ENCODE results near the gene CALN1. TPM values are rescaled to one million over a fixed set of nuclear protein-coding genes. Genes with fewer than 3 reads are reported as not detected.
A peak's percentile ranks its signal among the peaks of the same experiment; 100 is the strongest.

The CALN1 gene
- total and polyA plus RNA-seq, 2 experiments from 2014 or later: 0.23 to 0.28 TPM

GRCh38 chr7:71883415-71883814 is 528.7 kb downstream of the CALN1 start:
- Histone ChIP-seq H4K20me1 (ENCODE audit: insufficient read depth, poor library complexity, severe bottlenecking) (no peaks in the 10 kb centered on the region), H2AFZ (no peak overlapping the region)

GRCh38 chr7:71871446-71871845 is 540.7 kb downstream of the CALN1 start:
- no peak overlapping the region for H3K4me2 ChIP-seq
- H3K27me3 ChIP-seq: no peaks in the 10 kb centered on the region
- H4K20me1 ChIP-seq (ENCODE audit: insufficient read depth, poor library complexity, severe bottlenecking): no peaks in the 10 kb centered on the region
- H3K4me1 ChIP-seq (ENCODE audit: insufficient read depth): no peaks in the 10 kb centered on the region
- no peaks in the 10 kb centered on the region for H3K9me2 ChIP-seq (replicated peaks; ENCODE audit: insufficient read depth)
- H2AFZ ChIP-seq: no peak overlapping the region
- H3K4me3 ChIP-seq: no peak overlapping the region
- H3K27ac ChIP-seq: no peak overlapping the region
- H3K9me3 ChIP-seq (ENCODE audit: low read depth): no peaks in the 10 kb centered on the region
- DNase-seq (ENCODE audit: low spot score): no peak
- peak; percentile 27 for TF ChIP-seq CTCF (IDR thresholded peaks at IDR 0.05; ENCODE audit: poor library complexity)
- no peak for TF ChIP-seq EZH2phosphoT487 (IDR thresholded peaks at IDR 0.05; ENCODE audit: low read depth, severe bottlenecking, unreplicated experiment)
- no peak for TF ChIP-seq EZH2 (IDR thresholded peaks at IDR 0.05; ENCODE audit: borderline replicate concordance)
- H3K79me2 ChIP-seq: no peaks in the 10 kb centered on the region
- 74% methylated on average over 4 of the region's 4 CpGs for WGBS (ENCODE audit: low lambda C conversion rate, missing lambda C conversion rate)
- no peaks in the 10 kb centered on the region for H3K36me3 ChIP-seq (replicated peaks; ENCODE audit: insufficient read depth, low read depth)

More at GRCh38 chr7:71883415-71883814, 528.7 kb downstream of the CALN1 start:
- H3K4me1 ChIP-seq (ENCODE audit: insufficient read depth): no peaks in the 10 kb centered on the region
- no peaks in the 10 kb centered on the region for H3K36me3 ChIP-seq (replicated peaks; ENCODE audit: insufficient read depth, low read depth)
- H3K9me3 ChIP-seq (ENCODE audit: low read depth): no peaks in the 10 kb centered on the region
- no peak overlapping the region for H3K27ac ChIP-seq
- TF ChIP-seq EZH2 (IDR thresholded peaks at IDR 0.05; ENCODE audit: borderline replicate concordance): no peak
- no peak for TF ChIP-seq CTCF (IDR thresholded peaks at IDR 0.05; ENCODE audit: poor library complexity)
- TF ChIP-seq EZH2phosphoT487 (IDR thresholded peaks at IDR 0.05; ENCODE audit: low read depth, severe bottlenecking, unreplicated experiment): no peak
- no peak overlapping the region for H3K4me3 ChIP-seq
- no peak for DNase-seq (ENCODE audit: low spot score)
- H3K9me2 ChIP-seq (replicated peaks; ENCODE audit: insufficient read depth): no peaks in the 10 kb centered on the region
- no peaks in the 10 kb centered on the region for H3K79me2 ChIP-seq
- H3K27me3 ChIP-seq: no peaks in the 10 kb centered on the region
- H3K4me2 ChIP-seq: no peak overlapping the region
- WGBS (ENCODE audit: low lambda C conversion rate, missing lambda C conversion rate): 83% methylated on average over 5 of the region's 5 CpGs

- Histone ChIP-seq H3K9me3 (ENCODE audit: low read depth) (no peaks in the 10 kb centered on the region), H3K9me2 (replicated peaks; ENCODE audit: insufficient read depth) (no peaks in the 10 kb centered on the region), H3K79me2 (no peaks in the 10 kb centered on the region), H4K20me1 (ENCODE audit: insufficient read depth, poor library complexity, severe bottlenecking) (no peaks in the 10 kb centered on the region), H2AFZ (no peak overlapping the region), H3K4me2 (no peak overlapping the region), H3K27ac (no peak overlapping the region), H3K27me3 (no peaks in the 10 kb centered on the region), H3K36me3 (replicated peaks; ENCODE audit: insufficient read depth, low read depth) (no peaks in the 10 kb centered on the region), H3K4me3 (no peak overlapping the region), H3K4me1 (ENCODE audit: insufficient read depth) (no peaks in the 10 kb centered on the region)
- no peak for TF ChIP-seq EZH2phosphoT487 (IDR thresholded peaks at IDR 0.05; ENCODE audit: low read depth, severe bottlenecking, unreplicated experiment)
- no peak for TF ChIP-seq EZH2 (IDR thresholded peaks at IDR 0.05; ENCODE audit: borderline replicate concordance)
- TF ChIP-seq CTCF (IDR thresholded peaks at IDR 0.05; ENCODE audit: poor library complexity): no peak
- DNase-seq (ENCODE audit: low spot score): no peak
- WGBS (ENCODE audit: low lambda C conversion rate, missing lambda C conversion rate): 81% methylated on average over 2 of the region's 2 CpGs
These were observed 541.3 kb downstream of the CALN1 start for GRCh38 chr7:71870812-71871211.

GRCh38 chr7:71868797-71869196 is 543.3 kb downstream of the CALN1 start:
- Histone ChIP-seq H3K79me2 (no peaks in the 10 kb centered on the region), H3K4me3 (no peak overlapping the region), H3K36me3 (replicated peaks; ENCODE audit: insufficient read depth, low read depth) (no peaks in the 10 kb centered on the region), H4K20me1 (ENCODE audit: insufficient read depth, poor library complexity, severe bottlenecking) (no peaks in the 10 kb centered on the region), H3K4me1 (ENCODE audit: insufficient read depth) (no peaks in the 10 kb centered on the region), H3K9me3 (ENCODE audit: low read depth) (no peaks in the 10 kb centered on the region), H2AFZ (no peak overlapping the region), H3K4me2 (no peak overlapping the region), H3K9me2 (replicated peaks; ENCODE audit: insufficient read depth) (no peaks in the 10 kb centered on the region), H3K27me3 (no peaks in the 10 kb centered on the region), H3K27ac (no peak overlapping the region)
- no peak for DNase-seq (ENCODE audit: low spot score)
- WGBS (ENCODE audit: low lambda C conversion rate, missing lambda C conversion rate): 89% methylated on average over 1 of the region's 1 CpG
- TF ChIP-seq CTCF (IDR thresholded peaks at IDR 0.05; ENCODE audit: poor library complexity) (no peak), EZH2 (IDR thresholded peaks at IDR 0.05; ENCODE audit: borderline replicate concordance) (no peak), EZH2phosphoT487 (IDR thresholded peaks at IDR 0.05; ENCODE audit: low read depth, severe bottlenecking, unreplicated experiment) (no peak)
